ENCODE data around the gene GALNTL6. TPM values are rescaled to one million over a fixed set of nuclear protein-coding genes. Genes with fewer than 3 reads are reported as not detected.

GALNTL6 gene
- total RNA-seq, 1 donor from 2014 or later = 0.29 TPM

DNA sequence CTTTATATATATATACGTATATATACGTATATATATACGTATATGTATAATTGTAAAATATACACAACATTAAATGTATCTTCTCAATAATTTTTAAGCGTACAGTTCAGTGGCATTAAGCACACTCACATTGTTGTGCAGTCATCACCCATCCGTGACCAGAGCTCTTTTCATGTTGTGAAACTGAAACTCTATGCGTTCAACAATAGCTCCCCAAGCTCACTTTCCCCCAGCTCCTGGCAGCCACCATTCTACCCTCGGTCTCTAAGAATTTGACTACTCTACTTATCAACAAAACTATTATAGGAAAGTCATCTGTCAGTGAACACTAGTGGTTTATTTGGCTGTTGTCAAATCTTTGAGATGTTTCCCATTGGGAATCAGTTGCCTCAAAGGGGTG, 733.6 kb downstream of the GALNTL6 start:
- DNase-seq (ENCODE audit: low spot score) = no peak

DNA sequence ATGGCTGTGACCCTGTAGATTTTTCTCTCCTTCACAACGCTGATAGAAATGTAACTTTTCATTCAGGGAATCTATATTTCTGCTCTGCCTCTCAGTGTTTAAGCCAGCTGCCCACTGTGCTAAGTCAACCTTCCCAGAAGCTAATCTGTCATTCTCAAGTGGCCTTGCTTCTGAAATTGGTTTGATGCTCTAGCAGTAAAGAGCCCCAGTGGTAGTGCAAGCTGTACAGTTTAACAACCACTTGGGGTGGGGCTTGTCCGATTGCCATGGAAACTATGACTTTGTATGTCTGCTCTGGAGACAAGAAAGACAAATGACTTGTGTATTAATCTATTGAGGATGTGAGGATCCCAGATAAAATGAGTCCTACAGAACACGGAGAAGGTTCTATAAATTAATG, 734.5 kb downstream of the GALNTL6 start:
- no peak for DNase-seq (ENCODE audit: low spot score)

DNA sequence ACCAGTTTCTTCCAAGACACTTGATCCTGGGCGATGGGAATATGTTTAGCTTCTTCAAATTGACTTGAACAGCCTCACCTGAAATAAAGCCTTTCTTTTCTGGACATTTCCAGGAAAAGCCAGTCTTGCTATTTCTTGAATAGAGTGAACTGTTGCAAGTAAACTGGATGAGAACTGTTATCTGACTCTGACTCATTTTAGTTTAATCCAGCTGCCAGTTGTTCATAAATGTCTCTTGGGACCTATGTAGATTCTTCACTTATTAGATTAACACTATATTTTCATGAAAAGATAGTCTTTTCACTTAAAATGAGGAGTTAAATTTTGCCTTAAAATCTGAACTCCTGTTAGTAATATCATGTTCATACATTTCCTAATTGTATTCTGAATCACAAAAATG, 740.0 kb downstream of the GALNTL6 start:
- no peak for DNase-seq (ENCODE audit: low spot score)

DNA sequence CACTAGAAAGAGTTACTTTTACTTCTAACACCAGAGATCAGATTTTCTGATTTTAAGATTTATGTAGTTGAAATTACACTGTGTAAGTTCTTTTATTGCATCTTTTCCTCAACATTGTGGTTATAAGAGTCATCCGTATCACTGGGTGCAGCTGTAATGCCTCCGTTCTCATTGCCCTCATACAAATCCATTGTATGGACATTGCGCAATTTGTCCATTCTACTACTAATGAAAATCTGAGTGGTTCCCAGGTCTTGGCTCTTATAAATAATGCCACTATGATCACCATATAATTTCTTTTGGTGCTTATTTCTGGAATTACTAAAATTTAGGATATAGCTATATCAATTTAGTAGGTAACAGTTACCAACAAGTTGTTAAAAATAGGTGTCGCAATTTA, 741.4 kb downstream of the GALNTL6 start:
- DNase-seq (ENCODE audit: low spot score) = no peak

DNA sequence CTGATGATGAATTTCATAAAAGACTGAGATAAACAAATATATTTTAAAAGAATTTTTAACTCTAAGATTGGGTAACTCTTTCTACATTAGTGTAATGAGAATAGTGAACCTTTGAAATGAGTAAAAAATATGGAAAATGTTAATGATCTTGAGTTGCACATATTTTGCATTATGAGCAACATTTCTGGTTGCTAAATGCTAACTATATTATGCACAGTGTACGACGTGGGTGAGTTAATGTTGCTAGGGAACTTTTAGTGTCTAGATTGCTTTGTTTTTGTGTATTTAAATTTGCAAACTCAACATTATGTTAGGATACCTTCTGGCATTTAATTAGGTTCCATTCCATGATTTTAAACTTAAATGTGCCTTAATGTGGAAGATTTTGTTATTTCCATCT, 742.5 kb downstream of the GALNTL6 start:
- no peak for DNase-seq (ENCODE audit: low spot score)

DNA sequence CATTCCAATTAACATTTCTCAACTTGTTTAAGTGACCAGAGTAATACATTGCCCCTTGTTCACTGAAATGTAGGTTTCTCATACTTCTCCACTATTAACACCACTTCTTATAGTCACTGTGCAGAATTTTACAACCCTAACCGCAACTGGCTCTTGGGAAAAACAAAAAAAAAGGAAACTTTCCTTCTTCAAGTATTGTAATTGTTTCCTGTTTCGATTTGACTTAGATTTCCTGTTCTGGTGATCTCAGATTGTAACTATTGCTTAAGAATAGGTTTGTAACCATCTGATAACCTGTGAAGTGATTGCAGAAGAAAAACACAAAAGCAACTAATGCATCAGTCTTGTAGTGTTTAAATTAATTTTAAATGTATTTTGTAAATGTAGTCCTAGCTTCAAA, 760.7 kb downstream of the GALNTL6 start:
- no peak for DNase-seq (ENCODE audit: low spot score)

DNA sequence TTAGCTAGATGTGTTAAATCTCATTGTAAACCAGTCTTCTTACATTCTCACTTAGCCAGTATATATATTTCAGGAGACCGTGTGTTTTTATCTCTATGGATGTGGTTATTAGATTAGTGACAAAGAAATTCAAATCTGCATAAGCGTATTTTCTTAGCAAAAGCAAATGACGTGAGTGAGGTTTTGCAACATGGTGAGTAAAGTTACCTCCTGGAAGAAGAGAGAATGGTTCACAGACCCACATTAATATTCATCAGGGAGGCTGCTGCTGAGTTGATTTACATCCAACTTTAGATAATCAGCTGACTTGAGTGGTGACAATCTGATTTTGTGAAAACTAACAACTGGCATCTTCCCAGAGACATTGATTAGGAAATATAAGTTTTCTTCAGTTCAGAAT, 765.5 kb downstream of the GALNTL6 start:
- DNase-seq (ENCODE audit: low spot score) = no peak

DNA sequence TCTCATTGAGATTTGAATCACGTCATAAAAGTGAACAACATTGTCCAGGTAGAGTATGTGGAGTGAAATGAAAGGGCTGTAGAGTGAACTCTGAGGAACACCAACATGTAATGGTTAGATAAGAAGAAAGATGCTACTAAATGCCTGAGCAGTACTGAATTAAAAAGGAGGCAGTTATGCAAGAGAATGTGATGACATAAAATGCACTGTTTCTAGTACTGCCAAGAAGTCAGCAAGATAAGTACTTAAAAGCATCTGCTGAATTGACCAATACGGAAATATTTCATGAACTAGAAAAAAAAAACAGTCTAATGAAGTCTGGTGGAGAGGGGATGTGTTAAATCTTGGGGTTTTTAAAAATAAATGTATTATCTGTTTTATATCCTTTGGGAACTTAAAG, 771.6 kb downstream of the GALNTL6 start:
- DNase-seq (ENCODE audit: low spot score) = no peak

DNA sequence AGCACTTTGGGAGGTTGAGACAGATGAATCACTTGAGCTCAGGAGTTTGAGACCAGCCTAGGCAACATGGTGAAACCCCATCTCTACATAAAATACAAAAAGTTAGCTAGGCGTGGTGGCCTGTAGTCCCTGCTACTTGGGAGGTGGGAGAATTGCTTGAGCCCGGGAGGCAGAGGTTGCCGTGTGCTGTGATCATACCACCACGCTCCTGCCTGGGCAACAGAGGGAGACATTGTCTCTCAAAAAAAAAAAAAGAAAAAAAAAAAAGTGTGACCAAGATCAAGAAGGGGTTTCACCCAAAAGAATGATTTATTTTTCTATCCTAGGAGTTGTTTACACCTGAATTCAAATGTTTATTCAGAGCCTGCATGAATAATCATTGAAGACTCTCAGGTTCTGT, 783.0 kb downstream of the GALNTL6 start:
- DNase-seq (ENCODE audit: low spot score) = no peak

DNA sequence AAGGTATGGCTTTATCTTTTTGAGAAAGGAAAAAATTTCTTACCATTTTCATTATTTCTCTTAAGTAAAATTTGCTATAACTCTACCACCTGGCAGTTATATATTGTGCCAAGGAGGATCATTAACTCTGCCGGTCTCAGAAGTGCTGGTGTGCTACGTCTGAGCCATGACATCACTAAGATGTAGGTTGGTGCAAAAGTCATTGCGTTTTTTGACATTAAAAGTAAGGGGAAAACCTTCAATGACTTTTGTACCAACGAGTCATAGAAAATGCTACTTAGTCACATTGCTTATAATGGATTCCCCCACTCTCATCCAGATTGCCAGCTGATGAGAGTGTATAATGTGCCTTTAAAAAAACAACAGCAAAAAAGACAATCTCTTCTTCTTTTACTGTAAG, 786.4 kb downstream of the GALNTL6 start:
- no peak for DNase-seq (ENCODE audit: low spot score)

DNA sequence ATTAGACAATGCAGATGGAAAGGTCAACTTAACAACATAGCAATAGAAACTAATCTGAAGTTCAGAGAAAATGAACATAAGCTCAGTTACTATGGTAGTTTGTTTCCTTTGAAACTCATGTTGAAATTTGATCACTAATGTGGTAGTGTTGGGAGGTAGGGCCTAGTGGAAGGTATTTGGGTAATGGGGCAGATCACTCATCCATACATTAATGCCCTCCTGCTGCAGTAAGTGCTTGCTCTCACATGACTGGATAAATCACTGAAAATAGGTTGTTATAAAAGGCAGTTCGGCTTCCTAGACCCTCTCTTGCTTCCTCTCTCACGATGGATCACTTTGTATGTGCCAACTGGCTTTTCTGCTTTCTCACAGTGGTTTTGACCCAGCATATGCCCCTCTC, 788.0 kb downstream of the GALNTL6 start:
- DNase-seq (ENCODE audit: low spot score) = no peak

DNA sequence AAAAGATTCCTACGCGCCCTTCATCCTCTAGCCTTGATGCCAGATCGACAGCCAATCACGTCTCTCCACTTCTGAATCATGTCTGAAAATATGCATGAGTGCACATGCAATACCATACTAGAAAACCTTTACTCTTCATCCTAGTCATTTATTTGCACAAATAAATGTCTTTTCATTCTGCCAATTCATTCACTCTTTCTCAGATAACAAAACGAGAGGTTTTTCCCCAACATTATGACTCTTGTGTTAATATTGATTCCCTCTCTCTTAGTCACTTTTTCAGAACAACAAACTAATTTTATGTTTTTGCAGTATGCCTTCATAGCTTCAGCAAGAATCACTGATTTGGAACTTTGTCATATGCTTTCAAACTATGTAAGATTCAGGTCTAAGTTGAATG, 806.0 kb downstream of the GALNTL6 start:
- DNase-seq (ENCODE audit: low spot score) = no peak

DNA sequence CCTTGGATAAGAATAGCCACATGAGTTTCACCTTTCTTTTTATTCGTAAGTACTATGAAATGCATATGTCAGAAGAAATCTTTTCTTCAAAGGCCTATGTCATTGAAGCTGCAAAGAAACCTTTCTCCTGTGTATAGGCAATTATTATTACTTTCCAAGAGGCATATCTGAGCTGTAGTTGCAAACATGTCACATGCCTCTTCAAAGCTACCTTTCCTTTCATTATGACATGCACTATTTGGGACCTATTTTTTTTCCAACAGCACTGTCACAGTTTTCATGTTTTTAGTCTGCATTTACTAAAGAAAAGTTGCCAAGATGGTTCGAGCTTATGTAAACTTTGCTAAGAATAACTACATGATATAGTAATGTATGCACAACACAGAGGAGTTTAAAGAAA, 806.6 kb downstream of the GALNTL6 start:
- no peak for DNase-seq (ENCODE audit: low spot score)

DNA sequence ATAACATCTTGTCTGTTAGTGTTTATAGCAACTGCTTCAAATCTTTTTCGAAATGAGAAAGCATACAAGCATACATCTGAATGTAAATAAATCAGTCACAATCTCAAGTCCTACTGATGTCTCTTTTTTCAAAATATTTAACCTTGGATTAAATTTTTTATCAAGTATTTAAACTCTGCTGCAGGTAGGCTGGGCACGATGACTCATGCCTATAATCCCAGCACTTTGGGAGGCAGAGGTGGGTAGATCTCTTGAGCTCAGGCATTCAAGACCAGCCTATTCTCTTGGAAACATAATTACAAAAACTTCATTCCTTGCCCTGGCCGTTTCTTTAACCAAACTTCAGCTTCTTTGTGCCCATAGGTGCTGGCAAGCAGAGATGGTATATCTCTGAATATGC, 815.1 kb downstream of the GALNTL6 start:
- no peak for DNase-seq (ENCODE audit: low spot score)

DNA sequence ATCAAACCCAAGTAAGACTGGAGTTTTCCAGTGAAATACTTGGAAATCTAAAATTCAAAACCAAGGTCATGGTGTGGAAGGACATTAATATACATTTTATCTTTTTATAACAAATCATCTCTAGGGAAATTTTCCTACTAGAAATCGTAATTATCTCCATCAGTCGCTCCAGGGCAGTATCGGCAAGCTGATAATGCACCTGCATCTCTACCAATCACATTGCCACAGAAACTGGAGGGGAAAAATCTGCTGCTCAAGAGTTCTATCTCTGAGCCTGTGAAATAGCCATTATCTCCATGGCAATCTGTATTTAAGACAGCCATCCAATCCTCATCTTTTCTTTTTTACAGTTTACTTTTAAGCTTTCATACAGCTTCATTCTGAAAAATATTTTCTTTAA, 817.1 kb downstream of the GALNTL6 start:
- no peak for DNase-seq (ENCODE audit: low spot score)

DNA sequence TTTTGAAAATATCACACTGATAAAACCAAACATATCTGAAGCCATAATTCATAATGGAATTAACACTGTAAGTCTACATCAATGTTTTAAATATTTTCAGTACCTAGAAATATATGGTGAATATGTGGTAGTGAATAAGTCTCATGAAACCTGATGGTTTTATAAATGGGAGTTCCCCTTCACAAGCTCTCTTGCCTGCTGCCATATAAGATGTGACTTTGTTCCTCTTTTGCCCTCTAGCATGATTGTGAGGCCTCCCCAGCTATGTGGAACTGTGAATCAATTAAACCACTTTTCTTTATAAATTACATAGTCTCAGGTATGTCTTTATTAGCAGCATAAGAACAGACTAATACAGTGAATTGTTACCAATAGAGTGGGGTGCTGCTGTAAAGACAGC, 818.6 kb downstream of the GALNTL6 start:
- no peak for DNase-seq (ENCODE audit: low spot score)

DNA sequence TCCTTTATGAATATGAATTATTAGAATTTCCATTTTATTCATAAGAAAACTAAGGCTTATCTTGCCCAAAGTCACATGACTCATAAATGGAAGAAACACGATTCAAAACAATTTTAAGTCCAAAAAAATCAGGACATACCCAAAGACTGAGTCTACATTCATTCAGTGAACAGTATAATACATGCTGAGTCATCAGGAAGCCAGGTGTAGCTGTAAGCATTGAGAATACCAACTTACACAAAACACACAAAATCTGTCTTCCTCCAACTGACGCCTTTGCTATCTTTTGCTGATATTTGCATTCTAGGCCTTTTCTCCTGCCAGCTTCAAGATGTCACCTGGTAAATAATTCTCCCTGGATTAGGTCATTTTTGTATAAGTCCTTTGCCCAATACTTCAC, 835.3 kb downstream of the GALNTL6 start:
- DNase-seq (ENCODE audit: low spot score) = no peak

DNA sequence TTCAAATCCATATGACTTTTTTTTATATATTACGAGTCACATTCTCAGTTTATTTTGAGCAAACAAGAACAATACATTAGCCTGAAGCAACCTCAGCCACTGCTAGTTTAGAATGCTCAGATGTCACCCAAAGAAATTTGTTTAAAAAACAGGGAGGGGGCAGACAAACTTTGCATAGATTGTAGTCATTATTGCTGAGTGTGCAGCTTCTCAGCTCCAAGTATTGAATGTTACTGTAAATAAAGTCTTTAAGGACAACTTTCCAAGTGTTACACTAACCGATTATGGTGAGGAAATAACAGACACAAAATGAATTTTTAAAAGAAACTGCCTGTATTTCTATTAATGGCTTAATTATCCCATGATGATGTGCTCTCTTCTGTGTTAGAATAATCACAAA, 835.9 kb downstream of the GALNTL6 start:
- no peak for DNase-seq (ENCODE audit: low spot score)

DNA sequence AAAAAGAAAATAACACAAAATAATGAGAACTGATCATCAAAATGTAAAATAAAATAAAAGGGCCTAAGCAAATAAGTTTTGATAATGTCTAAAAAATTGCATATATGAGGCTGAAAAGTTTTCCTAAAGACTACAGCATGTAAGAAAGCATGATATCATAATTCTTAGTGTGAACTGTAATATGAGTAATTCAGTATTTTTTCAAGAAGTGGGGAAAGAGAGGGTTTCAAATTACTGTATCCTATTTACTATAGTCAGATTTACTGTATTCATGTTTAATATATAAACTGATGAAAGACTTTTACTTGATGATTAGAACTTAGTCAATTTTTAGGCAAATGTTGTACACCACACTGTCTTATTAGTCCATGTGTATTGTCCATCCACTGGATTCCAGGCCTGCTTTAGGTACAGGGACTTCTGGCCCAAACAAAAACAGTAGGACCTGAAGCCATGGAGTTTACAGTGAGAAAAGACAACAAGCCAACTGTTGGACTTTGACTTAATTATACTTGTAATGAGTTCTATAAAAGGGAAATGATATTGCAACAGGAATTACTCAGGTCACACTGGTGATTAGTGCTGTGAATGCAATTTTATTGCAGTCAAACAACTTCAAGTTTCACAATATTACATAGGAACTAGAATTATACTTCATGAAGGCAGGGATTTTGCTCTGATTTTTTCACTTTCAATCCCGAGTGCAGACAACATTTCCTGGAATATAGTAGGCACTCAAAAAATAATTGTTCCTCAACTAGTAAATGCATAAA, 837.7 kb downstream of the GALNTL6 start:
- DNase-seq (ENCODE audit: low spot score) = no peak

DNA sequence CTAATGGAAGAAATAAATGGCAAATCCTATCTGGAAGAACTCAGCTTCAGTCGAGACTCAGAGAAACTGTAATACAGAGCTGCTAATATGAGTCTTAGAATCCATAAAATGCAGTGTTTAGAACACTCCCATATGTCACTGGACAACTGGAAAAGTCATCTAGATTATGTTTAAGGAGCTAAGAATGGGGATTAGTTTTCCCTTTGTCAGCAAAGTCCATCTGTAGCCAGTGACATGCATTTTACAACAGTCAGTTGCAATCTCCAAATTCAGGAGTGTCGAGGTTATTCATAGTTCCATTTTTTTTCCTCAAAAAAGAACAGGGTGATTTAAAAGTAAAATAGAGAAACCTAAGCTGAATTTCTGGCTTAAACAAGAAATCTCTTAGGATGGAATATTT, 838.8 kb downstream of the GALNTL6 start:
- no peak for DNase-seq (ENCODE audit: low spot score)

DNA sequence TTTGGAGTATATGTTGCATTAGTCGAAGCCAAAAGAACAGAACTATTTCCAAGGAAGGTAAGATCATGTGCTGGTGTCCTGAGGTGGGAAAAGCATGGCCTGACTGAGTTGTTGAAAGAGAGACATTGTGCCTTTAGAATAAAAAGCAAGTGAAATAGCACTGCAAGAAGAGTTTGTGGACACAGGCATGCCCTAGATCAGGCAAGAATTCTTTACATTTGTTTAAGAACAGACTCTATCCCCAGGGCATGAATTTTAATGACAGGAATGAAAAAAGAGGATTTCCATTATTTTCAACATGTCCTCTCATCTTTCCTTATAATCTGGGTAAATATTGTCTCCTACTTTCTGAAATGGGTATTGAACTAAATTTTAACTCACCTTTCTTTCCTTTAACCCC, 839.2 kb downstream of the GALNTL6 start:
- no peak for DNase-seq (ENCODE audit: low spot score)

DNA sequence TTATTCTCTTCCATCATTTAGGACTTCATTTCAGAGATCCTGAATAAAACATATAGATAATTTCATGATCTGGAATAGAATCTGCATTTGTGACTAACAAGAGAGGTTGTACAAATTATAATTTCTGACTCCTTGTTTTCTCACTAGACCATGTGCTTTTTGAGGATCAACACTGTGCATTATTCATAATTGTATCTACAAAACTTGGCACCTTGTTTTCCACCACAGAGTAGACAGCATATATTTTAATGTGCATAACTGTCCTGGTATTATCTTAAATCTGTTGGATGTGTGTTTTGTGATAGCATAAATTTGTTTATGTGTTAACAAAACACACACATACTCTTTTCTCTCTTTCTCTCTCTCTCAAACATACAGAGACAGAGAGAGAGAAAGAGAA, 840.5 kb downstream of the GALNTL6 start:
- no peak for DNase-seq (ENCODE audit: low spot score)

DNA sequence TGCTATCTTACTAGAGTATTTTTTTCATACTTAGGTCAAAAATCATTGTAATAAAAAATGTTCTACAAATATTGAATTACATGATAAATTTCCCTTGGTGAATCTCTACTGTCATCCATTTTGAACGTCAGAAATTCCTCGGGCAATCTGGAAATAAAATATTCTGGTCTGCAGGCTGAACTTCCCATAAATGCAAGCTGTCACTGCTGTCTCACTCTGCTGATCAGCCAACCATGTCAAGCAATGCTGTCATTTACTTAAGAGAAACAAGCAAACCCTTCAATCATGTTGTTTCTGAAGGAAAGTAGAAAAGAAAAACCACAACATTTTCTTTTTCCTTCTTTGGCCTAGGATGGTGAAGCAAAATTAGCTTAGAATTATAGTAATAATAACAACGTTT, 841.3 kb downstream of the GALNTL6 start:
- no peak for DNase-seq (ENCODE audit: low spot score)

DNA sequence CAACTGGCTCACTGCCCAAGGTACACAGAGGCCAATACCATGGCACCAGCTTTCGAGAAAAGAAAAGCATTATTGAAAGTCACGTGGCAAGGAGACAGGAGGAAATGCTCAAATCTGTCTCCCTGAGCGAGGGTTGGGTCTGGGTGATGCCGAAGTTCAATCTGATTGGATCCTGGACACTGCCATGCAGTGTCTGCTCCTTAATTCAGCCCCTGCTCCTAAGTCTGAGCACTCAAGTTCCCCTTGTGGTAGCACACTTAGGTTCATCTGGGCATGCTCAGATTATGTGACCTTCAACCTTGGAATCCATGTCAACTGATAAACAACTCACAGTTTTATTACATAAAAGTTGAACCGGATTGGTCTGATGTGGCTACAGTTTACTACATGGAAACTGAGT, 842.9 kb downstream of the GALNTL6 start:
- no peak for DNase-seq (ENCODE audit: low spot score)
